Hepatocyte (in vitro differentiated cells): ENCODE measurements around the gene WDFY1.

Source experiments
- EZH2 ChIP-seq: fragments of 200-600 bp; sonication (generic); IDR thresholded peaks from 2 replicates; pipeline ENCODE4 v1.6.1; 2016; ENCODE audit warnings: antibody characterized with exemption, mild to moderate bottlenecking, borderline replicate concordance
- TF ChIP-seq, protein P1 (sequence below): fragments of 200-600 bp; sonication (generic); IDR thresholded peaks from 2 replicates; pipeline ENCODE4 v1.5.1; 2016; ENCODE audit warnings: antibody characterized with exemption, mild to moderate bottlenecking; ENCODE audit not compliant: poor library complexity

DNA sequence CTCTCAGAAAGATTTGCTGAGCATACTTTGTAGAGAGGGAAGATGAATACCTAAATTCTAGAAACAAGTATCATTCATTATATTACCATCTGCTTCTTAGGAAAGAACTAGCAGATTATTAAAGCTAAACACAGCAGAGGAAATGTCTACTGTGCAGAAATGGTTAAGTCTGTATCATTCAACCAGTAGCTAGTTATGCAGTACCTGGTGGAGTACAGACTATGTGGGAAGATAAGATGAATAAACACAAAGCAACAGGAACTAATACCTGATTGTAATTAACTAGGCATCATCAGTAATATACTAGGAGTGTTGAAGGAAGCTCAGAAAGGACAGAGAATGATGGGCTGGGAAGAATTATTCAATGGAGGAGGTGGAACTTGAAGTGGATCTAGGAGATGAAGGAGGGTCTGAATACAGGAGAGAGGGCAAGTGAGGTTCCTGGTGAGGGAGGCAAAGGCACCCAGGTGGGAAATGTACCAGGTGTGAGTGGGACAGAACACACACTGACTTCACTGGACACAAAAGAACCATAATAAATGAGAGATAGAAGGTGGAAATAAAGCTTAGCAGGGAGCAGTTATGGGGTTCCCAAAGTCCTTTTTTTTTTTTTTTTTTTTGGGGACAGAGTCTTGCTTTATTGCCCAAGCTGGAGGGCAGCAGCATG is 9.5 kb downstream of the WDFY1 start:
- TF ChIP-seq, protein P1, sequence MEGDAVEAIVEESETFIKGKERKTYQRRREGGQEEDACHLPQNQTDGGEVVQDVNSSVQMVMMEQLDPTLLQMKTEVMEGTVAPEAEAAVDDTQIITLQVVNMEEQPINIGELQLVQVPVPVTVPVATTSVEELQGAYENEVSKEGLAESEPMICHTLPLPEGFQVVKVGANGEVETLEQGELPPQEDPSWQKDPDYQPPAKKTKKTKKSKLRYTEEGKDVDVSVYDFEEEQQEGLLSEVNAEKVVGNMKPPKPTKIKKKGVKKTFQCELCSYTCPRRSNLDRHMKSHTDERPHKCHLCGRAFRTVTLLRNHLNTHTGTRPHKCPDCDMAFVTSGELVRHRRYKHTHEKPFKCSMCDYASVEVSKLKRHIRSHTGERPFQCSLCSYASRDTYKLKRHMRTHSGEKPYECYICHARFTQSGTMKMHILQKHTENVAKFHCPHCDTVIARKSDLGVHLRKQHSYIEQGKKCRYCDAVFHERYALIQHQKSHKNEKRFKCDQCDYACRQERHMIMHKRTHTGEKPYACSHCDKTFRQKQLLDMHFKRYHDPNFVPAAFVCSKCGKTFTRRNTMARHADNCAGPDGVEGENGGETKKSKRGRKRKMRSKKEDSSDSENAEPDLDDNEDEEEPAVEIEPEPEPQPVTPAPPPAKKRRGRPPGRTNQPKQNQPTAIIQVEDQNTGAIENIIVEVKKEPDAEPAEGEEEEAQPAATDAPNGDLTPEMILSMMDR: no peak
- TF ChIP-seq EZH2: no peak
